Hippocampal formation (tissue), 2 donors: ENCODE measurements around the gene ATP6V1C2.

Source experiments
- DNase-seq, 2 donors: peaks; one replicate each; lab custom pipeline; 2025; lab: John Stamatoyannopoulos, UW

ATP6V1C2 gene

GRCh38 chr2:10733566-10733925 is 12.1 kb downstream of the ATP6V1C2 start:
- DNase-seq: no peak

- no peak for DNase-seq
Measured at GRCh38 chr2:10733980-10734379, 12.6 kb downstream of the ATP6V1C2 start.

GRCh38 chr2:10738192-10738591 is 16.8 kb downstream of the ATP6V1C2 start:
- DNase-seq: no peak

GRCh38 chr2:10740226-10740625 is 18.8 kb downstream of the ATP6V1C2 start:
- no peak for DNase-seq

GRCh38 chr2:10741139-10741538 is 19.7 kb downstream of the ATP6V1C2 start:
- no peak for DNase-seq

GRCh38 chr2:10742666-10743065 is 21.2 kb downstream of the ATP6V1C2 start:
- no peak for DNase-seq

GRCh38 chr2:10750610-10751009 is 29.2 kb downstream of the ATP6V1C2 start:
- no peak for DNase-seq

- no peak for DNase-seq
Measured at GRCh38 chr2:10752236-10752635, 30.8 kb downstream of the ATP6V1C2 start.

- no peak for DNase-seq
Measured at GRCh38 chr2:10753156-10753555, 31.7 kb downstream of the ATP6V1C2 start.

- DNase-seq: no peak
Measured at GRCh38 chr2:10753876-10754275, 32.4 kb downstream of the ATP6V1C2 start.

GRCh38 chr2:10755621-10756020 is 34.2 kb downstream of the ATP6V1C2 start:
- DNase-seq: no peak

- DNase-seq: no peak
Measured at GRCh38 chr2:10757814-10758286, 36.4 kb downstream of the ATP6V1C2 start.

GRCh38 chr2:10759151-10759714 is 37.8 kb downstream of the ATP6V1C2 start:
- DNase-seq: no peak

GRCh38 chr2:10760794-10761504 is 39.5 kb downstream of the ATP6V1C2 start:
- no peak for DNase-seq

- no peak for DNase-seq
Measured at GRCh38 chr2:10761591-10761990, 40.2 kb downstream of the ATP6V1C2 start.

- DNase-seq: no peak
Measured at GRCh38 chr2:10762651-10763460, 41.4 kb downstream of the ATP6V1C2 start.

- no peak for DNase-seq
Measured at GRCh38 chr2:10763461-10763800, 42.0 kb downstream of the ATP6V1C2 start.

GRCh38 chr2:10764096-10764785 is 42.8 kb downstream of the ATP6V1C2 start:
- no peak for DNase-seq

- DNase-seq: no peak
Measured at GRCh38 chr2:10764896-10765295, 43.5 kb downstream of the ATP6V1C2 start.

GRCh38 chr2:10765461-10765860 is 44.0 kb downstream of the ATP6V1C2 start:
- no peak for DNase-seq

- no peak for DNase-seq
Measured at GRCh38 chr2:10765914-10766313, 44.5 kb downstream of the ATP6V1C2 start.

- DNase-seq: no peak
Measured at GRCh38 chr2:10768063-10768507, 46.7 kb downstream of the ATP6V1C2 start.
